Hepatocyte (in vitro differentiated cells): Measurements from ENCODE around the gene UNKL. TPM values are rescaled to one million over a fixed set of nuclear protein-coding genes. Genes with fewer than 3 reads are reported as not detected.

Experiments
- DNase-seq: peaks from one replicate; pipeline ENCODE4 v3.0.0-alpha.2; 2016; ENCODE audit warnings: low spot score
- H2AFZ ChIP-seq: fragments of 200-600 bp; sonication (generic); 2 replicates; pipeline ENCODE4 v1.6.0; 2016; ENCODE audit warnings: antibody characterized with exemption, mild to moderate bottlenecking
- H3K27ac ChIP-seq: fragments of 200-600 bp; sonication (generic); 2 replicates; pipeline ENCODE4 v1.5.1; 2016; ENCODE audit warnings: mild to moderate bottlenecking
- H3K27me3 ChIP-seq: fragments of 200-600 bp; sonication (generic); 2 replicates; pipeline ENCODE4 v1.6.1; 2016
- H3K36me3 ChIP-seq: fragments of 200-600 bp; sonication (generic); replicated peaks from 2 replicates; pipeline ENCODE4 v1.5.1; 2016; ENCODE audit warnings: low read depth; ENCODE audit not compliant: insufficient read depth
- H3K4me1 ChIP-seq: fragments of 200-600 bp; sonication (generic); 2 replicates; pipeline ENCODE4 v1.5.1; 2016; ENCODE audit warnings: mild to moderate bottlenecking, moderate library complexity; ENCODE audit not compliant: insufficient read depth
- H3K4me2 ChIP-seq: fragments of 200-600 bp; sonication (generic); 2 replicates; pipeline ENCODE4 v1.6.0; 2016
- H3K4me3 ChIP-seq: fragments of 200-600 bp; sonication (generic); 2 replicates; pipeline ENCODE4 v1.5.1; 2016; ENCODE audit warnings: mild to moderate bottlenecking
- H3K79me2 ChIP-seq: fragments of 200-600 bp; sonication (generic); 2 replicates; pipeline ENCODE4 v1.6.0; 2017; ENCODE audit warnings: mild to moderate bottlenecking
- H3K9me2 ChIP-seq: fragments of 200-600 bp; sonication (generic); replicated peaks from 2 replicates; pipeline ENCODE4 v1.6.0; 2017; ENCODE audit warnings: mild to moderate bottlenecking; ENCODE audit not compliant: insufficient read depth
- H3K9me3 ChIP-seq: fragments of 200-600 bp; sonication (generic); 2 replicates; pipeline ENCODE4 v1.5.1; 2016; ENCODE audit warnings: low read depth, mild to moderate bottlenecking
- H4K20me1 ChIP-seq: fragments of 200-600 bp; sonication (generic); 2 replicates; pipeline ENCODE4 v1.6.0; 2016; ENCODE audit warnings: mild to moderate bottlenecking; ENCODE audit not compliant: insufficient read depth, poor library complexity, severe bottlenecking
- CTCF ChIP-seq: fragments of 200-600 bp; sonication (generic); IDR thresholded peaks from 2 replicates; pipeline ENCODE4 v1.5.1; 2016; ENCODE audit warnings: antibody characterized with exemption, mild to moderate bottlenecking; ENCODE audit not compliant: poor library complexity
- EZH2 ChIP-seq: fragments of 200-600 bp; sonication (generic); IDR thresholded peaks from 2 replicates; pipeline ENCODE4 v1.6.1; 2016; ENCODE audit warnings: antibody characterized with exemption, mild to moderate bottlenecking, borderline replicate concordance
- EZH2phosphoT487 ChIP-seq: fragments of 200-600 bp; sonication (generic); IDR thresholded peaks from one replicate; pipeline ENCODE4 v1.6.1; 2018; ENCODE audit warnings: antibody characterized with exemption, mild to moderate bottlenecking, low read depth, moderate library complexity; ENCODE audit not compliant: unreplicated experiment, severe bottlenecking
- WGBS: methylation state at CpG from one replicate; pipeline ENCODE4 v1.1.6; 2016; ENCODE audit warnings: low lambda C conversion rate; ENCODE audit errors: missing lambda C conversion rate; 5-methylcytosine and 5-hydroxymethylcytosine counted together
- polyA plus RNA-seq: library from polyadenylated mRNA; unstranded; fragments of >200 nt; fragmentation: Nextera tagmentation; extraction: Ambion mirVana; gene quantifications from 2 replicates; pipeline ENCODE4 v1.2.1, GENCODE V29; 2016
- total RNA-seq: library from RNA; depleted of rRNA; stranded (reverse); fragments of >200 nt; gene quantifications from 2 replicates; pipeline ENCODE4 v1.2.3, GENCODE V29; 2014

Gene UNKL
- total and polyA plus RNA-seq, 2 experiments from 2014 or later = 8.5 to 10.3 TPM

GRCh38 chr16:1320097-1320496 lies 94.4 kb downstream of the UNKL start:
- H3K27ac ChIP-seq = no peak overlapping the region
- H3K9me2 ChIP-seq = no peaks in the 10 kb centered on the region
- H3K4me1 ChIP-seq = no peaks in the 10 kb centered on the region
- H3K79me2 ChIP-seq = peaks cover 41% of the 10 kb centered on the region
- H3K9me3 ChIP-seq = no peaks in the 10 kb centered on the region
- TF ChIP-seq EZH2phosphoT487 = no peak
- no peak for TF ChIP-seq EZH2
- TF ChIP-seq CTCF = no peak
- no peak for DNase-seq
- no peaks in the 10 kb centered on the region for H3K27me3 ChIP-seq
- H3K4me3 ChIP-seq = no peak overlapping the region
- H3K4me2 ChIP-seq = no peak overlapping the region
- H3K36me3 ChIP-seq = no peaks in the 10 kb centered on the region
- peaks cover 41% of the 10 kb centered on the region for H4K20me1 ChIP-seq
- H2AFZ ChIP-seq = no peak overlapping the region
- 97% methylated on average over 11 of the region's 12 CpGs for WGBS

DNA sequence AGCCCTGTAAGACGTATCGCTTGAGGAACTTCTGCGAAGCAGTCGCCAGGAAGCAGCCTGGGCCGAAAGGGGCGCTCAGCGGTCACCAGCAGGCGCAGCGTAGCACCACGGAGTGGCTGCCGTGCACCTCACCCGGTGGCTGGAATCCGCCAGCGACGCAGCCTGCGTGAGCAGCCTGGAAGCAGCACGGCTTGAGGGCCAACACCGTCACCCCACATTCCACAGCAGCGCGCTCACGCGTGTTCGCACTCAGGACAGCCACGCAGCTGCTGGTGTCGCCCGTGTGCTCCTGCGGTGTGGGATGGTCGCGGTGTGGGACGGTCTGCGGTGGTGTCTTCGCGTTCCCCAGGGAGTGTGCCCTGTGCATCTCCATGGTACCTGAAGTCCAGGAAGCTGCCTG lies 95.5 kb downstream of the UNKL start:
- H3K36me3 ChIP-seq = no peaks in the 10 kb centered on the region
- no peak overlapping the region for H3K4me3 ChIP-seq
- no peak overlapping the region for H3K27ac ChIP-seq
- DNase-seq = no peak
- H4K20me1 ChIP-seq = peaks cover 45% of the 10 kb centered on the region
- H2AFZ ChIP-seq = no peak overlapping the region
- H3K79me2 ChIP-seq = peaks cover 52% of the 10 kb centered on the region
- H3K9me2 ChIP-seq = no peaks in the 10 kb centered on the region
- no peaks in the 10 kb centered on the region for H3K9me3 ChIP-seq
- WGBS = 92% methylated on average over 33 of the region's 33 CpGs
- H3K4me2 ChIP-seq = no peak overlapping the region
- H3K27me3 ChIP-seq = no peaks in the 10 kb centered on the region
- TF ChIP-seq EZH2 (no peak), CTCF (no peak), EZH2phosphoT487 (no peak)
- H3K4me1 ChIP-seq = no peaks in the 10 kb centered on the region

DNA sequence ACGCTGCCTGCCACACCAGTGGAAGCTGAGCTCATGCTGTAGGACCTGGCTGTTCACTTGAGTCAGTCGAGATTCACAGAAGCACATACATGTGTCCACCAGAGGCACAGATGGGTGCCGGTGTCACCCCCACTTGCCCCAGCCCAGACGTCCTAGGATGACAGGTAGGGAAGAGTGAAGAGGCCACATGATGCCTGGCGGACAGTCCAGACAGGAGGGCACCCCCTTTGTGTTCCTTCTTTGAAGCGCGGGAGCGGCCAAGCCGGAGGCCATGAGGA lies 96.3 kb downstream of the UNKL start:
- Histone ChIP-seq H3K36me3 (no peaks in the 10 kb centered on the region), H3K79me2 (peaks cover 60% of the 10 kb centered on the region), H3K4me1 (no peaks in the 10 kb centered on the region), H3K4me3 (no peak overlapping the region), H3K9me2 (no peaks in the 10 kb centered on the region), H2AFZ (no peak overlapping the region), H3K9me3 (no peaks in the 10 kb centered on the region), H3K4me2 (no peak overlapping the region), H4K20me1 (peaks cover 53% of the 10 kb centered on the region), H3K27ac (no peak overlapping the region), H3K27me3 (no peaks in the 10 kb centered on the region)
- DNase-seq = no peak
- WGBS = 87% methylated on average over 9 of the region's 9 CpGs
- TF ChIP-seq EZH2 (no peak), CTCF (no peak), EZH2phosphoT487 (no peak)
